Amniotic epithelial cell (primary cell): ENCODE results near the gene FADS1.

Experiments
- DNase-seq: peaks from one replicate; pipeline ENCODE4 v3.0.0-alpha.2; 2010; ENCODE audit warnings: low read depth

FADS1 gene

DNA sequence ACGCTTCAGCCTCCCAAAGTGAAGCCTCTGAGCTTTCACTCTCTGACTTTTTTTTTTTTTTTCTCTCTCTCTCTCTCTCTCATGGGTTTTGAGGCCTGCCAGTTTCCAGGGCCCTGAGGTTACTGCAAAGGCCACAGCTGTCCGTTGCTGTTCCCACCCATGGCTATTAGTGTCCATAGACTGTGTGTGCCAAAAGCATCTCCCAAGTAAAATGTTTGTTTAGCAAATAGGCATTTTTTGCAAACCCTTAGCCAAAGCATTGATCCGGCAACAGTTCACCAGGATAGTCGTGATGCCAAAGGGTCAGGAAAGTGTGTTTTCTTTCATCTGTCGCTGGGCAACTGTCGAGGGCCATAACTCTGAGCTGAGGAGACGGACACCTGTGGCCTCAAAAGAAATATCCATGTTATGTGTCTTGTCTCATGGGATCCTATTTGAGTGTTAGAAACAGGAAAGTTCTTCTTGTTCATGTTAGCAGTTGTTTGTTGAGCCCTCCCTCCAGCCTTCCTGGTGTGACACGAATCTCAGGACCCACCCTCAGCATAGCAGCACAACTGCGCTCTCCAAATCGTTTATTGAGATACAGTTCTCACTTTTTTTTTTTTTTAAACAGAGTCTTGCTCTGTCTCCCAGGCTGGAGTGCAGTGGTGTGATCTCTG lies 29.7 kb upstream of the FADS1 start:
- DNase-seq, result no peak

DNA sequence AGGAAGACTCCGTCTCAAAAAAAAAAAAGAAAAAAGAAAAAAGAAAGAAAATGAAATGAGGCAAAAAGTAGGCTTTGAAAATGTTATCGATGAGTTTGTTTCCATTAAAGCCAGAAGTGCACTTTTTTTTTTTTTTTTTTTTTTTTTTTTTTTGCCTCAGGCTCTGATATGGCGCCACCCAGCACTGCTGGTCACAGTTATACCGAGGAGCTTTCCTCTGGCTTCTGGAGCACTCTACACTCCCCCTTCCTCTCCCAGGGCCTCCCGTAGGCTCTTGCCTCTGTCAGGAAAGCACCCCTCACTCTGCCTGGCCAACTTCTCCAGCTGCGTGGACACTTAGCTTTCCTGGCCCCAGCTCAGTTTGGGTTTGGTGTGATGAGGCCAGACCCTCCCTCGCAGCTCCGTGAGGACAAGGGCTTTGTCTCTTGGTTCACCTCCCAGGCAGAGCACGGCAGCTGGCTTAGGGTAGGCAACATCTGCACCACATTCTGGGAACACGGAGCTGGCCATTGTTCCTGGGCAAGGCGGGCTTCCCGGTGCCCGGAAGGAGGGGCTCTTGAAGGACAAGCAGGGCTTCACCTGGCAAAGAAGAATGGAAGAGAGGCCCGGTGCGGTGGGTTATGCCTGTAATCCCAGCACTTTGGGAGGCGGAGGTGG lies 28.2 kb upstream of the FADS1 start:
- no peak for DNase-seq

DNA sequence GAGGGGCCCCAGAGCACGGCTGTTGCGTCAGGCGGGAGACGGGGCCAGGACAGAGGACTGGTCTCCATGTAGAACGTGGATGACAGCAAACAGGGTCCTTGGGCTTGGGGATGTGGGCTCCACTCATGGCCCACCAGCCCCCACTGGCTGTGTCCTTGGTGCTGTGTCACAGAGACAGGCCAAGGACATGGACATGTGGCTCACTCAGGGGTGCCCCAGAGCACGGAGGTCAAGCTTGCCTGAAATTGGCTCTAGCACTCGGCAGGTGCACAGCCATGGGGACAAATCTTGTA lies 25.7 kb upstream of the FADS1 start:
- no peak for DNase-seq

DNA sequence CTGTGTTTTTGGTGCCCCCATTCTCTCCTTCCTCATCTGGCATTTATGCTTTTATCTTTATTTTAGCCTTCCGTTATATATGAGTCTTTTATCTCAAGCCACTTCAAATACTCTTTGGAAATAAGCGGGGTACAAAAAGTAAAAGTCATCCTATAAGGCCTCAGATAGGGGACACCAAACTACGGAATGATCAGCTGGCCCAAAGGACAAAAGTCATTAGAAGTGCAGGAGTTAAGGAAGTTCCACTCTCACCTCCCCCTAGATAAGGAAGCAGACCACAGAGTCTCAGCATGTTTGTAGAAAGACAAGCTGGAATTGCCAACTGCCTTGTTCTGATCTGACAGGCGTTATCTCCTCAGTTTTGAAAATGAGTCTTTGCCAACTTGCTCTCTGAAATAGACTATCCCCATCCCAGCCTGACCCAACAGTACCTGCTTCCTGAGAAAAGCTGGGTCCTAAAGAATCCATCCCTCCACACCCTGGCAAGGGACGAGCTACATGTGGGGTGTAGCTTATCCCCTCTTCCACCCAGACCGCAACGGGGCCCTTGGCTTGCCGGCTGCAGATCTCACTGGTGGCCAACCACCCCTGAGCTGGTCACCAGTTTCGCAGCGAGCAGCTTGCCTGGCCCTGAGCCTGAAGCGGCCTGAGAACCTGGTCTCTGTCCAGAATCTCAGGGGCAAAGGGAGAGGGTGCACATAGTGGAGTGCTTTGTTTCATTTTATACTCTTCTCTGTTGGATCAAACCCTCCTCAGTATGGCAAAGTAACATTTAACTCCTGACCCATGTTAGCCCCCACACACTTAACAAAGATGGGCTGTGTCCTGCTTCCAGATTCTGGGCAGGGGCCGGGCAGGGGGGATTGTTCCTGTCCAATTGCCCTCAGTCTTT lies 25.1 kb upstream of the FADS1 start:
- no peak for DNase-seq

DNA sequence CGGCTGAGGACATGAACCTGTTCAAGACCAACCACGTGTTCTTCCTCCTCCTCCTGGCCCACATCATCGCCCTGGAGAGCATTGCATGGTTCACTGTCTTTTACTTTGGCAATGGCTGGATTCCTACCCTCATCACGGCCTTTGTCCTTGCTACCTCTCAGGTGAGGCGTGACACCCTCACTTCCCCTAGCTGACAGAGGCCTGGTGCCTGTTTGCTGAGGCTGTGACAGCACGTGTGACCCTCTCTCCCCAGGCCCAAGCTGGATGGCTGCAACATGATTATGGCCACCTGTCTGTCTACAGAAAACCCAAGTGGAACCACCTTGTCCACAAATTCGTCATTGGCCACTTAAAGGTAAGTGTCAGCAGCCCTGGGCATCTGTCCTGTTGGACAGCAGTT lies 23.6 kb upstream of the FADS1 start:
- DNase-seq, result no peak

DNA sequence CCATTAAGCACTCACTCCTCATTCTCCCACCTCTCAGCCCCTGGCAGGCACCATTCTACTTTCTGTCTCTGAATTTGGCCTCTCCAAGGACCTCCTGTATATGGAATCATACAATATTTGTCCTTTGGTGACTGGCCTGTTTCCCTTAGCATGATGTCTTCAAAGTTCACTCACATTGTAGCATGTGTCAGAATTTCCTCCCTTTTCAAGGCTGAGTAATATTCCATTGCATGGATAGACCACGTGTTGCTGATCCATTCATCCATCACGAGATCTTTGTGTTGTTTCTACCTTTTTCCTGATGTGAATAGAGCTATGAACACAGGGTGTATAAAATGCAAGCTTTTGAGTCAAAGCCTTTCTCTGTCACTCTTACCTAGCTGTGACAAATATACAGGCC lies 22.9 kb upstream of the FADS1 start:
- no peak for DNase-seq

DNA sequence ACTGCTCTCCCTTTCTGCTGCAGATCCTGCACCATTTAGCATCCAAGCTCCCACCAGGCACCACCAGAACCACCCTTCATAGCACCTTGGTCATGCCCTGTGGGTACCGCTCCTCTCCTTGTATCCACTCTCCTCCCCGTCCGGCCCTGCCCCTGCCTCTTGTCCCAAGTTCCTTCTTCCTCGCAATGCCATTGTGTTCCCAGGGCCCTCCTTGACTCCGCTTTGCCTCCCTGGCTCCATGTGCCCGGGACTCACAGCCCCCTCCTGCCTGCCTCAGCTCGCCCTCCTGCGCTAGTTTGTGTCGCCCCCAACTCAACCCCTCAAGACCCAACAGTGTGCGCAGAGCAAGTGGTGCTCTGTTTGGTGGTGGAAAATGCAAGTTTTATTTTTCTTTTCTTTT lies 22.1 kb upstream of the FADS1 start:
- DNase-seq, result no peak

DNA sequence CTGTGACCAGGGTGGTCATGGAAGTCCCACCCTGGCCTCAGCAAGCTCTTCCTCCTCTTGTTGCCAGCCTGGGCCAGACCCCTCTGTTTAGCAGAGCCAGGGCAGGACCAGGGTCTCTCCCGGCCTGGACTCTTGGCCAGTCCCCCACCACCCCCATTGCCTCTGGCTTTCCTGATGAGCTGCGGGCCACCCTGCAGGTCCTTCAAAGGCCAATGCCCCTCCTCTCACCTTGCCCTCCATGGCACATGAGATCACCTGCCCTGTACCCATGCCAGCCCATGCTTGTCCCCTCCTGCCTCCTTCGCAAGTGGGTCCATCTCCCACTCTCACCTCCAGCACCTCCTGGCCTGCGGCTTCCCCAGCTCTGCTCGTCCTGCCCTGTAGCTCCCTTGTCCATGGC lies 21.7 kb upstream of the FADS1 start:
- DNase-seq, result no peak

DNA sequence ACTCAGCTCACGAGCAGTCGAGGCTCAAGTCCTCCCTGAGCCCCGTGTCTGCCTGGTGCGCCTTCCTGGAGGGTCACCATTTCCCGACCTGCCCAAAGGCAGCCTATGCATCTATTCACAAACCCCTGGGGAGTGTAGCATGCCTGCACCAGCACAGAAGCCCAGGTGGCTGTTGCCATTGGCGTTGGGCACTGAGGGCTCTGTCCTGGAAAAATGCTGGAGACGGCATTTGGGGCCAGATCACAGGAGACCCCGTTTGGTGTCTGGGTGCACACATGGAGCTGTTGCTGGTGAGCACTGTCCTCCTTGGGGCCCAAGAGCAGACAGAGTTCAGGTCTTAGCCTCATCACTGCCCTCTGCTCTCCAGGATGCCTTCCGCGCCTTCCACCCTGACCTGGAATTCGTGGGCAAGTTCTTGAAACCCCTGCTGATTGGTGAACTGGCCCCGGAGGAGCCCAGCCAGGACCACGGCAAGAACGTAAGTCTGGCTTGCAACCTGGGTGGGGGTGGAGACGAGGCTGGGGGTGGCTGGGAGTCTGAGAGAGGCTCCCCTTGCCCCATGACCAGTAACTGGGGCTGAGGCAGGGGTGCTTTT lies 20.7 kb upstream of the FADS1 start:
- no peak for DNase-seq

DNA sequence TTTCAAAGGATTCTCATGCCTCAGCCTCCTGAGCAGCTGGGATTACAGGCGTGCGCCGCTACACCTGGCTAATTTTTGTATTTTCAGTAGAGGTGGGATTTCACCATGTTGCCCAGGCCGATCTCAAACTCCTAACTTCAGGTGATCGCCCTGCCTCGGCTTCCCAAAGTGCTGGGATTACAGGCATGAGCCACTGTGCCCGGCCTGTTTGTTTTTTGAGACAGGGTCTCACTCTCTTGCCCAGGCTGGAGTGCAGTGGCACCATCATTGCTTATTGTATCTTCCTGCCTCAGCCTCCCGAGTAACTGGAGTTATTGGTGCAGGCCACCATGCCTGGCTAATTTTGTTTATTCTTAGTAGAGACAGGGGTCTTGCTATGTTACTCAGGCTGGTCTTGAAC lies 19.4 kb upstream of the FADS1 start:
- no peak for DNase-seq

DNA sequence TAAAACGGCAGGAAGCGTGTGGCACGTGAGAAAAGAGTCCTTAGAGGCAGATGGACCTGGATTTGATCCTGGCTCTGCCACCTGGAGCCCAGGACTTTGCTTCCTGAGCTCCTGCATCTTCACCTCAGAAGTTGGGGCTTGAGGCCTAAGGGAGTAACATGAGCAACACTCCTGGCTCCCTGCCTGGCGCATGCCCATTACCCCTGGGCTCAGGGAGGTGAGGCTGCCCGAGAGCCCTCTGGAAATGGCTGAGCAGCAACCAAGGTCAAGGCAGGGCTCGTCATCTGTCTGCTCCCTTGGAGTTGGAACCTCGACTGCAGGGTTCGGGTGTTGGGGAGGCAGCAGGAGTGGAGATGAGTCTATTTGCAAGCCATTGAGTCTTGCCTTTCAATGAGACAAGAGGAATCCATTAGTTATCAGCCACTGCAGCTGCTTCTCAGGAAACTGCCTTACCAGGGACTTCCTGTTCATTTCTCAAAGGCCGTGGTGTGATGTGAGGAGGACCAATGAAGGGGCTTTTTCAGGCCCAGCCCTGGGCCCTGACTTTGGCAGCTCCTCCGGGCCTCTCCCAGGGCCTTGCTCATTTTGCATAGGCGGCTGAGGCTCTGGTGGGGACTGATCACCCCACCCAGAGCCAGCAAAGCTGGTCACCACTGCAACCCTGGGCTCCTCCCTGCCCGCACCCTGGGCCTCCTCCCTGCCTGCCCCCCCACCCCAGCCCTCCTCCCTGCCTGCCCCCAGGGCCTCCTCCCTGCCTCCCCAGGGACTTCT lies 17.7 kb upstream of the FADS1 start:
- DNase-seq, result peak; percentile 74

DNA sequence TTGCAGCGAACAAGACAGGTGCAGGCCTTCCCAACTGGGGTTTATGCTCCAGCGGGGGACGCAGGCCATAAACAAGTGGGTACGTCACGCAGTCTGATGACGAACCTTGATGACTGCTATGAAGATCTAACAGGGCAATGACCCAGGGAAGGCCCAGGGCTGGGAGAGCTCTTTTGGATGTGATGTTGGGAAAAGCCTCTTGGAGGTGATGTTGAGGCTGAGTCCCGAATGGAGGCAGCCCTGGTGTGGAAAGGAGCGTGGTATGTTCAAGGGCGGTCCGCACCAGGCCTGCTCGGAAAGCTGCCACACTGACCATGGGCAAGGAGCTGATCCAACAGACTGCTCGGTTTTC lies 17.1 kb upstream of the FADS1 start:
- no peak for DNase-seq

DNA sequence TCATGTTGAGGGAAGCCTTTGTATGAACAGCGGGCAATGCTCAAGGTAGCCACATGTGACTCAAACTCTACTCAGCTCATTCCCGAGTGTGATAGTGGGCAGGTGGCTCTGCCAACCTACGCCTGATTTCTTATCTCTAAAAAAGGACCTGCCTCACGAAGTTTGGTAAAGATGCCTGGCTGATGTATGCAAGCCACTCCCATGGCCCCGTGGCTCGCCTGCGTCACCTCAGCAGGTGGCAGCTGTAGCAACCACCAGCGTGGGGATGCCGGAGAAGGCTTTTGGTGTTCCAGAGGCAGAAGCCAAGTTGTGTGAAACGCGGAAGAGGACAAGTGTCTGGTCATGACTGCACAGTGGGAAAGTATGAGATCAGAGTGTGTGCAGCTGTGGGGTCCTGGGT lies 16.7 kb upstream of the FADS1 start:
- DNase-seq, result no peak

DNA sequence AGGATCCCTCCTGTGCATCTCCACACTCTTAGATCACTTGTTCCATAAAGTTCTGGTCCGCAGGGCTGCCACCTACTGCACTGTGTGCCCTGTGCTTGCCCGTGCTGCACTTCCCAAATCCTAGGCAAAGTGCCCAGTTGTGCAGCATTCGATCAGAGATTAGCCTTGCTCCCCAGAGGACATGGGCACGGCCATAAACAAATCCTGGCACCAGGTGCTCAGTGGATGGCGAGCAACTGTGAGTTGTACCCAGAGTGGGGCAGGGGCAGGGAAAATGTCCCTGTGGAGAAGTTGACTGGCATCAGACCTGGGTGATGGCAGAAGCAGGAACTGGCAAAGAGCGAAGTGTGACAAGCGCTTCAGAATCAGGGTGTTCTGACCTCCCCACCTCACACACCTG lies 16.0 kb upstream of the FADS1 start:
- DNase-seq, result no peak

DNA sequence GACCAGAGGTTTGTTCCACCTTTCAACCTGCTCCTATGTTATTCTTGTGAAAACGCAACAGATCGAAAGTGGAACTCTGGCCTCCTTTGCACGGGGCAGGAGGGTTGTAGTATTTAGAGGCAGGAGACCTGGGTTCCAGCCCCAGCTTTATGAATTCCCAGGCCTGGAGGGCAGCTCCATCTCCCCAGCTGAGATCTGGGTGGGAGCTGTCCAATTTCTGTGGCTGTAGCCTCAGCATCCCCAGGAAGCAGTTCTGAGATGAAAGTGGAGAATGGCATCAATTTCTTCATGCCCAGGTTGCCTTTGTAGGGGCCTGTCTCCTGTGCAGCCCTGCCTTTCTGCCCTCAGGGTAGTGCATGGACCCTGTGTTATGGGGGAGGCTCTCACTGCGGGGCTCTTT lies 15.4 kb upstream of the FADS1 start:
- no peak for DNase-seq

DNA sequence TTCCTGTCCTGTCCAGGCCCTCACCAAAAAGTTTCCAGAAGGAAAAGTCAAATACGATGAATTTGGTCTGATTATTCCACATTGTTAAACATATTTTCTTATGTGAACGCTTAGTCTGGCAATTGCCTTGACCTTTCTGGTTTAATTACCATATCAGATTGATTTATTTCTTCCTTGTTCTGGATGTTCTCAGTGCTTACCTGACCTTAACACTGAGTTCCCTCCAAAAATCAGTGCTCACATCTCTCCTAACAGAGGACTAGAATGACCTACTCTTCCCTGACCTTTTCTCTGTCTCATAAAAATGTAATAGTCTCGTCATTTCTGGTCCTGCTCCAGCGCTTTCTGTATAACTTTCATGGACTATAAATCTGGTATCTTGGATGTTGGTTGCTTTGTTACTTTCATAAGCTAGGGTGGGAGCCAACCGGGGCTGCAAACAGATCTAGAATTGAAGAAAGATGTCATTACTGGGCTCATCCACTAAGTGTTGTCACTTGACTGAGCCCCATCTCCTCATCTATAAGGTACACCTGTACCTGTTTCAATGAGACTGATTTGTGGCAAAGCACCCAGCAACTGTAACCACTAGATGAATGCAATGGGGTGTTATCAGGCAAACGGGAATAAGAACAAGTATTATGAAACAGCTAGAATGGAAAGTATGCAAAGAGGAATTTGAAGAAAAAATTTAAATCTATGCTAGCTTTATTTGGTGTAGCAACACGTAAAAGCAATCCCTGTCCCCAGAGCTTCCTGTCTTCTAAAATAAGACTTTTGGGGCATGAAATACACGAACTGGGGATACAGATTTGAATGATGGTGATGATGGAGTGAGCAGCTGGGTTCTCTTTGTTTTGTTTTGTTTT lies 13.7 kb upstream of the FADS1 start:
- peak; percentile 64 for DNase-seq

DNA sequence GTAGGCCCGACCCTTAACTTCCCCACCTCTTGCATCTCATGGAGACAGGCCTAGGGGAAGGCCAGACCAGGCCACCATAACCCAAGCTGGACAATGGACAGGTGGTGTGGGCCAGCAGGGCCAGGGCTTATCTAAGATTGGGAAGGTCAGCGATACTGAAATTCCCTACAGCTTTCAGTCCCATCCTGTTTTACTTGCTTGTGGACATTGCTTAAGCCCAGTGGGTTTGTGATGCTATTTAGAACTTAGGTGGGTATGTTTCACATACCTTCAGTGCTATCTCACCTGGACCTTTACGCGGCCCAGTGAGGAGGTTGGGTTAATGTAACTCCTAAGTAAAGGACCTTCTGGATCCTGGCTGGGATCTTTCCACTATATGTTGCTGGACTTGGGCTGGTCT lies 13.0 kb upstream of the FADS1 start:
- DNase-seq, result no peak

DNA sequence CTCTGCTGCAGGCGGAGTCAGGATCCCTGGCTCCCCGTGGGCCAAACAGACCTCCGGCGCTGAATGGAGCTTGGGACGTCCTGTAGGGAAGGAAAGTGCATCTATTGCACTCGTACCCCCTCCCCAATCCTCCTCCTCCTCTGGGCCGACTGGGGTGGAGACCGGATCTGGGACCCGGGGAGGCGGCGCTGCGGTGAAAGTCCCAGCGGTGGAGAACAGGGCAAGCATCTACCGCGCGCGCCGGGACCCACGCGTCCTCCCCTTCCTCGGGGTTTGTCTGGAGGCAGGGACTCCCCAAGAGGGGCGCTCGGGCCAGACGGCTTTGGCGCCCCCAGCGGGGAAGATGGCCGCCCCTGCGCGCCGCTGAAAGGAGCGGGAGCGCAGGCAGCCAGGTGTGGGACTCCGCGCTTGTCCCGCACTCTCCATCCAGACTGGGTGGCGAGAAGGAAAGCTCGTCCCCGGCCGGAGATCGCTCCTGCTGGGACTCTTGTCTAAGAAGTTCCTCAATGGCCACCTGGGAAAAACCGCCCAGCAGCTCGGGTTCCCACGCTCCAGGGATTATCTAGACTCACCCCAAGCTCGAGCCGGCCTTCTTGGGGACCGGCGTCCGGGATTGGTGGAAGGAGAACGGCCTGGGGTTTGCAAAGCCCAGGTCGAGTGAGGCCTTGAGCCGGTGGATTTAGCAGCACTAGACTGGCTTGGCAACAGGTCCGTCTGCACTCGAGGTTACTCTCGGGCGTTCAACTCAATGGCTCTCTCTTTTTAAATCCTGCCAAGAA lies 12.0 kb upstream of the FADS1 start:
- peak; percentile 52 for DNase-seq

DNA sequence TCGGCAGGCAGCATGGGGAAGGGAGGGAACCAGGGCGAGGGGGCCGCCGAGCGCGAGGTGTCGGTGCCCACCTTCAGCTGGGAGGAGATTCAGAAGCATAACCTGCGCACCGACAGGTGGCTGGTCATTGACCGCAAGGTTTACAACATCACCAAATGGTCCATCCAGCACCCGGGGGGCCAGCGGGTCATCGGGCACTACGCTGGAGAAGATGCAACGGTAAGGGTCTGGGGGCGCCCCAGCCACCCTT lies 11.5 kb upstream of the FADS1 start:
- DNase-seq, result no peak

DNA sequence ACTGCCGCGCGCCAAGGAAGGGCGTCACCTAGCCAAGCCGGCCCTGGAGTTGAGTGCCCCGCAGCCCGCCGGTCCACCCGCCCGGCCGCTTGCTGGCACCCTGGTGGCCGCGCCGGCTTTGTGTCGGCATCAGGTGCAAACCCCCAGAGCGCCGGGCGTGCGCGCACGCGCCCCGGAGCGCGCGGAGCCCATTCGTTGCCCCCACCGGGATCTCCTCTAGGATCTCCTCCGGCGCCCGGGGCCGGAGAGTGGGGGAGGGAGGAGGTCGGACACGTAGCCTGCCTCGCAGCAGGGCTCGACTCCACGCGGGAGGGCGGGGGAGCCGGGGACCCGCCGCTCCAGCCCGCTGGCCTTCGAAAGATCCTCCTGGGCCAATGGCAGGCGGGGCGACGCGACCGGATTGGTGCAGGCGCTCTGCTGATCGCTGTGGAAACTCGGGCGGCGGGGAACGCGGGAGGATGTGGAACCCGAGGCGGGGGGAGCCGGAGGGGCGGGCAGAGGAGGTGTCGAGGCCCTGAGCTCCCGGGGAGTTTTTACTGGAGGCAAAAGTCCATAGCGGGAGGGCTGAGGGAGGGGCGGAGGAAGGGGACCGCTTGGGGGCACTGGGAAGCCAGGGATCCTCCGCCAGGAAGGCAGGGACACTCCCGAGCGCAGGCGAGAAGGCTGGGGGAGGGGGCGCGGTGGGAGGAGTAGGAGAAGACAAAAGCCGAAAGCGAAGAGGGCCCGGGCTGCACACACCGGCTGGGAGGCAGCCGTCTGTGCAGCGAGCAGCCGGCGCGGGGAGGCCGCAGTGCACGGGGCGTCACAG lies 11.0 kb upstream of the FADS1 start, which contains the start of gene FADS2:
Gene FADS2, plus strand, starts transcription at position 730 of the 808 bp plus-strand sequence. CDS start 91 bp downstream, outside the sequence.
- DNase-seq, result peak; percentile 94
